K562 (cell line): ENCODE results near the gene BMP6. TPM values are rescaled to one million over a fixed set of nuclear protein-coding genes. Genes with fewer than 3 reads are reported as not detected.

Experiments
- ARNT ChIP-seq, 2 experiments: fragments of 450-650 bp; IDR thresholded peaks; 2 replicates each; pipeline ENCODE4 v1.6.1; 2016; ENCODE audit warnings: mild to moderate bottlenecking in 1 of 2
- CSDE1 ChIP-seq, 2 experiments: fragments of 450-650 bp; IDR thresholded peaks; 2 replicates each; pipeline ENCODE4 v1.6.1; 2016; ENCODE audit warnings: mild to moderate bottlenecking in 1 of 2
- MYNN ChIP-seq, 2 experiments: sonication (generic); formaldehyde crosslinking in 1 of 2; IDR thresholded peaks; 2 replicates each; pipeline versions ENCODE4 v1.5.0 to v1.6.1; 2016 to 2020; ENCODE audit warnings: antibody characterized with exemption in 1 of 2, missing genetic modification reagents in 1 of 2
- NR0B1 ChIP-seq: fragments of 450-650 bp; IDR thresholded peaks from one replicate; pipeline ENCODE4 v1.6.1; 2018; ENCODE audit warnings: mild to moderate bottlenecking, moderate library complexity; ENCODE audit not compliant: partially characterized antibody
- NUFIP1 ChIP-seq: fragments of 450-650 bp; IDR thresholded peaks from 2 replicates; pipeline ENCODE4 v1.6.1; 2018; ENCODE audit not compliant: partially characterized antibody
- PATZ1 ChIP-seq: fragments of 250-450 bp; sonication (Bioruptor Pico); IDR thresholded peaks from 2 replicates; pipeline ENCODE4 v1.5.0; 2020; ENCODE audit warnings: mild to moderate bottlenecking, borderline replicate concordance
- RCOR1 ChIP-seq, 2 experiments: IDR thresholded peaks; 2 replicates each; pipeline ENCODE4 v1.6.1; 2012; ENCODE audit warnings: low read depth in 2 of 2, low read length in 2 of 2, borderline replicate concordance in 1 of 2, improper control_type of control experiment in 1 of 2
- ZNF124 ChIP-seq: sonication (generic); formaldehyde crosslinking; IDR thresholded peaks from 2 replicates; pipeline ENCODE4 v1.8.1; 2022; ENCODE audit warnings: missing genetic modification reagents
- ZNF239 ChIP-seq: fragments of 250-450 bp; sonication (Bioruptor Pico); IDR thresholded peaks from 2 replicates; pipeline ENCODE4 v1.4.0; 2020; ENCODE audit warnings: mild to moderate bottlenecking
- ZNF316 ChIP-seq: fragments of 450-650 bp; IDR thresholded peaks from 2 replicates; pipeline ENCODE4 v1.6.1; 2016
- ZNF398 ChIP-seq: fragments of 250-450 bp; sonication (Bioruptor Pico); IDR thresholded peaks from 2 replicates; pipeline ENCODE4 v1.8.0; 2021; ENCODE audit warnings: moderate library complexity, mild to moderate bottlenecking, inconsistent platforms
- ZNF449 ChIP-seq: fragments of 250-450 bp; sonication (Bioruptor Pico); IDR thresholded peaks from 2 replicates; pipeline ENCODE4 v1.8.0; 2022; ENCODE audit warnings: moderate library complexity, mild to moderate bottlenecking, inconsistent platforms
- polyA plus RNA-seq, 8 experiments: library from polyadenylated mRNA; depleted of rRNA in 4 of 8; stranded (reverse) in 5 of 8; unstranded in 3 of 8; fragments of >200 nt; fragmentation: Nextera tagmentation in 2 of 8; fragmentation: Illumina TruSeq in 1 of 8; extraction: Ambion mirVana in 2 of 8; extraction: Trizol in 1 of 8; gene quantifications; 2 replicates each; pipeline versions ENCODE4 v1.2.1 to v1.2.3, GENCODE V29; 2011 to 2014; ENCODE audit warnings: inconsistent platforms in 1 of 8, missing spikeins in 1 of 8
- total RNA-seq, 7 experiments: library from RNA; depleted of rRNA in 6 of 7; stranded (reverse); fragments of >200 nt in 6 of 7; fragmentation: Illumina TruSeq in 2 of 7; extraction: Trizol in 2 of 7; gene quantifications; 2 replicates each; pipeline versions ENCODE4 v1.2.1 to v1.2.3, GENCODE V29; 2011 to 2021; ENCODE audit warnings: low replicate concordance in 1 of 7
- TF ChIP-seq, protein P1 (sequence below): fragments of 250-450 bp; sonication (Bioruptor Pico); IDR thresholded peaks from 2 replicates; pipeline ENCODE4 v1.5.0; 2021; ENCODE audit warnings: mild to moderate bottlenecking, moderate library complexity
- TF ChIP-seq, protein P2 (sequence below): fragments of 450-650 bp; conservative IDR thresholded peaks from 2 replicates; pipeline ENCODE4 v1.6.1; 2016; ENCODE audit warnings: missing genetic modification characterization, low read depth, mild to moderate bottlenecking, missing compliant biosample characterization, moderate library complexity

Gene BMP6
- total and polyA plus RNA-seq, 9 of the 15 experiments (the other 6 are each of a cell fraction or from before 2014, with no cell fraction given), result 0.01 to 0.13 (median 0.06) TPM; not detected in 3

DNA sequence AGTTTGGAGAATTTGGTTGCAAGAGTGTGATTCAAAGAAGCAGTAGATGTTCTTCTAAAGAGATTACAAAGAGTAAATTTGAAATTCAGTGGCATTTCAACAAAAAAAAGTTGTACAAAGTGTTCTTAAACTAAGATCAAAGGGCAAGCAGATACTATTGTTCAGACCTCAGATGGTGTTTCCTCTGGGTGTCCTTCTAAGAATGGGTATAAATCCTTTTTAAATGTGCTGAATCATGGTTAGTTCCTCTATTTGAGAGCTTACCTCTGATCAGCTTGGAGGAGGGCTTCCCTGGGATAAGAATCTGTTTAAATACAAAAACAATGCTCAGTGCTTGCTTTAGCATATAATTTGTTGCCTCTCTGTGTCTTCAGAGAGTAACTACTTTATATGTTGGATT is 6.3 kb downstream of the BMP6 start (continued):
- TF ChIP-seq ZNF398 (no peak), NR0B1 (no peak), PATZ1 (CRISPR knock-in tag) (no peak), ARNT (IDR thresholded peaks at IDR 0.05) (no peak), ZNF124 (no peak), MYNN (IDR thresholded peaks at IDR 0.05) (no peak), MYNN (CRISPR knock-in tag; IDR thresholded peaks at IDR 0.05) (no peak), NUFIP1 (no peak), ZNF239 (CRISPR knock-in tag) (no peak), ZNF316 (peak; percentile 88), RCOR1 (IDR thresholded peaks at IDR 0.05; ENCODE audit: borderline replicate concordance in 1 of 2, low read depth in 2 of 2, low read length in 2 of 2) (no peak), CSDE1 (IDR thresholded peaks at IDR 0.05) (no peak), ZNF449 (CRISPR knock-in tag) (no peak)
- TF ChIP-seq, protein P1, sequence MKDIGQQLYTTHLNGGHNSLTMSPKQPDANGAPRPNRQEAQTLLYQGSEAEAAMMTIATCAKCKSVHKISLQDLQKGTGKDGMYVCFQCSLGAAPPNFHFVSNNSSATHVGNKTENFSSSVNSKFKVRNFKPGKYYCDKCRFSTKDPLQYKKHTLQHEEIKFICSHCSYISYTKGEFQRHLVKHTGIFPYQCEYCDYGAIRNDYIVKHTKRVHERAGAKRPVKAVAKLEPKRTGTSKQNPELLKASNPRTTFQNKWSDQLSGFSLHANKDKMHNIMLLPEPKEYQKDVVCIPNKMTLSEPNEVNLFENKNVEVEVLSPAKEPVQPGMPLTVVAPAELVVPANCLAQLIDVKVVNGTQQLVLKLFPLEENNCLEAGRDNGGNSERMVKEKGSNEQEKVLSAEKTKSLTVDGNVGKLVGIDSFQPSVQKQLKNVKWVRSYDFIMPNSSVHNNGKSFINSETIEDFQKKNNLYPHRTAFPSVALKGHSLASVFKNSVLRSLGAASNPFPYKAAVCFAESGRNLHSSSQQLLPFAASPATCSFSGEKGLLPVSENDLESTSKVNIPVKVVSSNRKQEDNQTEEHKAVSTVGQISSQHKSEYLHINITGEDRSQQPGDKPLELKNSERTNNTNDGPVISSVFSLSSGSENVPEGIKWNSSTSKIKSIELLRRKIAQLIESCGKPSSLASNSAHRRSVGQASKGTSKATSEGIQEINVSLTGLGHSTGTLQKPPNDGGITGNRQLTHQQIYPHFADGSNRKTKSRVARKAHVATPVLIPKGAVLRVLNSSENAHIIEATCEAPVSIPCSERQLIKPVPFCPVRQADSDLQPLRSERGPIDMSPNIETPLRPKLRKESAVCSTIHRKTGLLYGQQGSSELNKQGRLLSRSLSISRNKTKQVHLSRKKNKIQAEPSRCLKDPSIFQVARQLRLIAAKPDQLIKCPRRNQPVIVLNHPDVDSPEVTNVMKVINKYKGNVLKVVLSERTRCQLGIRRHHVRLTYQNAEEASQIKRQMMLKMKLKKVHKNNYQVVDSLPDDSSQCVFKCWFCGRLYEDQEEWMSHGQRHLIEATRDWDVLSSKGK (CRISPR knock-in tag), result no peak
- TF ChIP-seq, protein P2, sequence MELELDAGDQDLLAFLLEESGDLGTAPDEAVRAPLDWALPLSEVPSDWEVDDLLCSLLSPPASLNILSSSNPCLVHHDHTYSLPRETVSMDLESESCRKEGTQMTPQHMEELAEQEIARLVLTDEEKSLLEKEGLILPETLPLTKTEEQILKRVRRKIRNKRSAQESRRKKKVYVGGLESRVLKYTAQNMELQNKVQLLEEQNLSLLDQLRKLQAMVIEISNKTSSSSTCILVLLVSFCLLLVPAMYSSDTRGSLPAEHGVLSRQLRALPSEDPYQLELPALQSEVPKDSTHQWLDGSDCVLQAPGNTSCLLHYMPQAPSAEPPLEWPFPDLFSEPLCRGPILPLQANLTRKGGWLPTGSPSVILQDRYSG (tag), result no peak
